ENCODE results near the gene OSBPL5. TPM values are rescaled to one million over a fixed set of nuclear protein-coding genes. Genes with fewer than 3 reads are reported as not detected.

Gene OSBPL5
- total RNA-seq, 1 experiment from 2014 or later = 16.1 TPM

DNA sequence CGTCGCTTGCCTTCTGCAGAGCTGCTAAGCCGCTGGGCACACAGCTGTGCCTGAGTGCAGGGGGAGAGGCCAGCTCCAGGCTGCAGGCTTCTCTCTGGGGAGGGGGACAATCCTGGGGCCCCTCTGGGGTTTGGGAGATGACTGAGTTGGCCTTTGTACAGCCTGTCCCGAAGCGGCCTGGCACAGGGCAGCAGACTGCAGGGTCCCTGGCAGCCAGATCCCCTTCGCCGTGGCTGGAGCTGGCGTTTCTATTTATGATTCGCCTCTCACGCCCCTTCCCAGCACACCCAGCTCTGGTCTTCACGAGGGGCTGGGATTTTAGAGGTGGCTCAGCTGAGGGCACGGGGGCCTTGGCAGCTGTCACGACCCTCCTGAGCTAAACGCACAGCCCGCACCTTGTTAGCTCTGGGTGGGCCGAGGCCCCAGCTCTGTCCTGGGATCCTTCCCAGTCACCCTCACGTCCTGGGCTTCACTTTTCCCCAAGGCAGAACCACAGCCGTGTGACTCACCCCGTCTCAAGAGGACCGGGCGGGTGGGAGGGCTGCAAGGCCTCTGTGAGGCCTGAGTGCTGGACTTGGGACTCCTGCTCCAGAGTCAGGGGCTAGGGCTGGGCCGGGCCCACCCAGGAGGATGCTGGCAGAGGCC, 18.4 kb downstream of the OSBPL5 start:
- H4K20me1 ChIP-seq (ENCODE audit: control insufficient read depth, insufficient read depth, insufficient read length) = peaks cover 4% of the 10 kb centered on the region

More for the DNA sequence above, 18.4 kb downstream of the OSBPL5 start:
- no peak overlapping the region for H2BK12ac ChIP-seq (ENCODE audit: insufficient read length, low read depth, low read length)
- H3K9ac ChIP-seq (ENCODE audit: extremely low read depth, insufficient read length, low read length) = no peak overlapping the region
- Mint-ChIP-seq H3K36me3 (ENCODE audit: insufficient read depth in 1 of 3, low read depth in 3 of 3) (peaks cover 0 to 4% (median 2%) of the 10 kb centered on the region in 3 experiments; a peak in 3 of 7 replicates), H3K4me3 (no peak overlapping the region), H3K27ac (no peak overlapping the region; a peak in 1 of 7 replicates), H3K27me3 (ENCODE audit: low read depth) (no peaks in the 10 kb centered on the region), H3K9me3 (no peaks in the 10 kb centered on the region), H3K4me1 (peaks cover 17 to 20% of the 10 kb centered on the region in 2 experiments; a peak in 3 of 4 replicates)
- TF ChIP-seq, protein P1, sequence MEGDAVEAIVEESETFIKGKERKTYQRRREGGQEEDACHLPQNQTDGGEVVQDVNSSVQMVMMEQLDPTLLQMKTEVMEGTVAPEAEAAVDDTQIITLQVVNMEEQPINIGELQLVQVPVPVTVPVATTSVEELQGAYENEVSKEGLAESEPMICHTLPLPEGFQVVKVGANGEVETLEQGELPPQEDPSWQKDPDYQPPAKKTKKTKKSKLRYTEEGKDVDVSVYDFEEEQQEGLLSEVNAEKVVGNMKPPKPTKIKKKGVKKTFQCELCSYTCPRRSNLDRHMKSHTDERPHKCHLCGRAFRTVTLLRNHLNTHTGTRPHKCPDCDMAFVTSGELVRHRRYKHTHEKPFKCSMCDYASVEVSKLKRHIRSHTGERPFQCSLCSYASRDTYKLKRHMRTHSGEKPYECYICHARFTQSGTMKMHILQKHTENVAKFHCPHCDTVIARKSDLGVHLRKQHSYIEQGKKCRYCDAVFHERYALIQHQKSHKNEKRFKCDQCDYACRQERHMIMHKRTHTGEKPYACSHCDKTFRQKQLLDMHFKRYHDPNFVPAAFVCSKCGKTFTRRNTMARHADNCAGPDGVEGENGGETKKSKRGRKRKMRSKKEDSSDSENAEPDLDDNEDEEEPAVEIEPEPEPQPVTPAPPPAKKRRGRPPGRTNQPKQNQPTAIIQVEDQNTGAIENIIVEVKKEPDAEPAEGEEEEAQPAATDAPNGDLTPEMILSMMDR (conservative IDR thresholded peaks at IDR 0.05) = no peak
- H2AFZ ChIP-seq (ENCODE audit: low read length) = no peak overlapping the region
- H4K8ac ChIP-seq (replicated peaks; ENCODE audit: insufficient read length, low read depth, low read length) = no peak overlapping the region
- no peak overlapping the region for H2BK20ac ChIP-seq (ENCODE audit: low read depth, low read length, poor library complexity, severe bottlenecking)
- no peak overlapping the region for H3K4ac ChIP-seq (ENCODE audit: low read depth, low read length)
- no peak overlapping the region; the same call in 1 of the 2 replicates for H3K14ac ChIP-seq (ENCODE audit: insufficient read depth, low read length)
- H3K18ac ChIP-seq (ENCODE audit: insufficient read length, low read depth, low read length) = no peak overlapping the region
- no peak overlapping the region for H3T11ph ChIP-seq (ENCODE audit: low read length)
- no peak overlapping the region for H3K27ac ChIP-seq (ENCODE audit: insufficient read length, low read depth, low read length)
- no peak overlapping the region for H3K23ac ChIP-seq (ENCODE audit: insufficient read length, low read depth, low read length)
- H3K79me2 ChIP-seq (ENCODE audit: insufficient read depth, low read length) = no peaks in the 10 kb centered on the region
- H4K91ac ChIP-seq (ENCODE audit: insufficient read length, low read depth, low read length) = no peak overlapping the region
- no peaks in the 10 kb centered on the region for H3K9me3 ChIP-seq (ENCODE audit: control insufficient read depth, low read depth, low read length)
- H4K5ac ChIP-seq (ENCODE audit: insufficient read length, low read depth, low read length) = no peak overlapping the region
- WGBS (ENCODE audit: extremely low coverage, insufficient read length, low lambda C conversion rate) = no CpG with 5 or more reads among the region's 22 CpGs
- no peak overlapping the region for H3K4me2 ChIP-seq (ENCODE audit: insufficient read depth, insufficient read length, low read length)
- H2BK15ac ChIP-seq (ENCODE audit: low read depth, low read length) = no peak overlapping the region
- no peak overlapping the region for H2BK120ac ChIP-seq (ENCODE audit: low read depth, low read length, poor library complexity, severe bottlenecking)
- H3K56ac ChIP-seq (ENCODE audit: insufficient read length, low read depth, low read length) = no peak overlapping the region
- H2BK5ac ChIP-seq (ENCODE audit: insufficient read length, low read length) = no peak overlapping the region
- no peaks in the 10 kb centered on the region for H3K27me3 ChIP-seq (ENCODE audit: insufficient read depth, low read length)
- H3K4me1 ChIP-seq (ENCODE audit: insufficient read depth, low read length) = no peaks in the 10 kb centered on the region; the same call in 1 of the 2 replicates
- DNase-seq = no peak
- H2AK5ac ChIP-seq (ENCODE audit: insufficient read length, low read length) = no peak overlapping the region
- no peaks in the 10 kb centered on the region for H3K79me1 ChIP-seq (ENCODE audit: insufficient read depth, low read depth, low read length, poor library complexity, severe bottlenecking)
- no peaks in the 10 kb centered on the region for H3K23me2 ChIP-seq (ENCODE audit: insufficient read length, low read depth, low read length, poor library complexity, severe bottlenecking)
